Uterus (tissue), 2 donors: ENCODE data around the gene NKX2-8.

Source experiments
- CTCF ChIP-seq, 4 experiments: fragments of 200-600 bp in 2 of 4; fragments of 450-650 bp in 2 of 4; sonication (generic) in 2 of 4; IDR thresholded peaks; one replicate each; pipeline ENCODE4 v1.5.1; 2016 to 2019; ENCODE audit warnings: antibody characterized with exemption in 4 of 4, mild to moderate bottlenecking in 2 of 4, moderate library complexity in 1 of 4
- POLR2A ChIP-seq, 2 donors: fragments of 450-650 bp; IDR thresholded peaks; one replicate each; pipeline ENCODE4 v1.6.1; 2016; ENCODE audit warnings: antibody characterized with exemption in 2 of 2, mild to moderate bottlenecking in 1 of 2, moderate library complexity in 1 of 2

GRCh38 chr14:36538051-36538450, 44.4 kb downstream of the NKX2-8 start:
- TF ChIP-seq CTCF (IDR thresholded peaks at IDR 0.05) = no peak
- TF ChIP-seq POLR2A (IDR thresholded peaks at IDR 0.05) = no peak
